ENCODE data around the gene PARD3.

The PARD3 gene

GRCh38 chr10:34526758-34527730, 288.1 kb downstream of the PARD3 start:
- DNase-seq: no peak

- no peak for DNase-seq
These were observed 288.9 kb downstream of the PARD3 start for GRCh38 chr10:34526186-34526585.

GRCh38 chr10:34524369-34525091, 290.6 kb downstream of the PARD3 start:
- DNase-seq: no peak

GRCh38 chr10:34523017-34523767, 291.9 kb downstream of the PARD3 start:
- DNase-seq: no peak

GRCh38 chr10:34522546-34522945, 292.6 kb downstream of the PARD3 start:
- DNase-seq: no peak

GRCh38 chr10:34520510-34520909, 294.6 kb downstream of the PARD3 start:
- DNase-seq: no peak

GRCh38 chr10:34520084-34520483, 295.0 kb downstream of the PARD3 start:
- no peak for DNase-seq

GRCh38 chr10:34514290-34514689, 300.8 kb downstream of the PARD3 start:
- no peak for DNase-seq

GRCh38 chr10:34513636-34514035, 301.5 kb downstream of the PARD3 start:
- no peak for DNase-seq

- no peak for DNase-seq
These were observed 307.9 kb downstream of the PARD3 start for GRCh38 chr10:34507217-34507616.

- DNase-seq: no peak
These were observed 308.3 kb downstream of the PARD3 start for GRCh38 chr10:34506786-34507185.

GRCh38 chr10:34505338-34505737, 309.8 kb downstream of the PARD3 start:
- DNase-seq: no peak

- no peak for DNase-seq
These were observed 310.6 kb downstream of the PARD3 start for GRCh38 chr10:34504534-34504933.

GRCh38 chr10:34503704-34504103, 311.4 kb downstream of the PARD3 start:
- no peak for DNase-seq

- no peak for DNase-seq
These were observed 315.4 kb downstream of the PARD3 start for GRCh38 chr10:34499612-34500279.

- no peak for DNase-seq
These were observed 316.3 kb downstream of the PARD3 start for GRCh38 chr10:34498821-34499220.

- DNase-seq: no peak
These were observed 319.2 kb downstream of the PARD3 start for GRCh38 chr10:34495938-34496337.

GRCh38 chr10:34494012-34494411, 321.1 kb downstream of the PARD3 start:
- DNase-seq: no peak

GRCh38 chr10:34492081-34492480, 323.0 kb downstream of the PARD3 start:
- DNase-seq: no peak

GRCh38 chr10:34491678-34492077, 323.4 kb downstream of the PARD3 start:
- no peak for DNase-seq

- DNase-seq: no peak
These were observed 324.9 kb downstream of the PARD3 start for GRCh38 chr10:34489973-34490745.

- no peak for DNase-seq
These were observed 325.7 kb downstream of the PARD3 start for GRCh38 chr10:34489411-34489810.

Measured in effector CD8-positive, alpha-beta T cell (primary cell).